ENCODE results near the gene ANKRD27. TPM values are rescaled to one million over a fixed set of nuclear protein-coding genes. Genes with fewer than 3 reads are reported as not detected.
"Not testable (repeated sequence)": the region's sequence is repeated elsewhere in the genome, so short reads cannot be mapped to it uniquely, and the experiment has no call there.

ANKRD27 gene
- total RNA-seq, 1 experiment from 2014 or later, result 44.8 TPM

GRCh38 chr19:32572700-32573491 is 102.1 kb downstream of the ANKRD27 start:
- DNase-seq (ENCODE audit: low spot score); in situ Hi-C loops (cut with HindIII; ENCODE audit: low sequenced_read_pairs): not testable (repeated sequence)

GRCh38 chr19:32571471-32572075 is 103.4 kb downstream of the ANKRD27 start:
- in situ Hi-C loops (cut with HindIII; ENCODE audit: low sequenced_read_pairs), result not testable (repeated sequence)

GRCh38 chr19:32570081-32570785 is 104.7 kb downstream of the ANKRD27 start:
- peak; percentile 60 for DNase-seq (ENCODE audit: low spot score)
- in situ Hi-C loops (cut with HindIII; ENCODE audit: low sequenced_read_pairs), result no loop called here

More at GRCh38 chr19:32571471-32572075, 103.4 kb downstream of the ANKRD27 start:
- DNase-seq (ENCODE audit: low spot score), result not testable (repeated sequence)

- in situ Hi-C loops (cut with HindIII; ENCODE audit: low sequenced_read_pairs), result no loop called here
Measured at GRCh38 chr19:32567486-32567885, 107.5 kb downstream of the ANKRD27 start.

GRCh38 chr19:32566246-32566830 is 108.6 kb downstream of the ANKRD27 start:
- in situ Hi-C loops (cut with HindIII; ENCODE audit: low sequenced_read_pairs), result no loop called here
- no peak for DNase-seq (ENCODE audit: low spot score)

More at GRCh38 chr19:32567486-32567885, 107.5 kb downstream of the ANKRD27 start:
- DNase-seq (ENCODE audit: low spot score), result no peak

- no peak for DNase-seq (ENCODE audit: low spot score)
- in situ Hi-C loops (cut with HindIII; ENCODE audit: low sequenced_read_pairs), result no loop called here
Measured at GRCh38 chr19:32563761-32564160, 111.2 kb downstream of the ANKRD27 start.

- in situ Hi-C loops (cut with HindIII; ENCODE audit: low sequenced_read_pairs), result no loop called here
- no peak for DNase-seq (ENCODE audit: low spot score)
Measured at GRCh38 chr19:32558607-32559228, 116.3 kb downstream of the ANKRD27 start.

GRCh38 chr19:32555786-32556185 is 119.2 kb downstream of the ANKRD27 start:
- in situ Hi-C loops (cut with HindIII; ENCODE audit: low sequenced_read_pairs), result no loop called here
- no peak for DNase-seq (ENCODE audit: low spot score)

- in situ Hi-C loops (cut with HindIII; ENCODE audit: low sequenced_read_pairs), result no loop called here
Measured at GRCh38 chr19:32550666-32551065, 124.3 kb downstream of the ANKRD27 start.

More at GRCh38 chr19:32550666-32551065, 124.3 kb downstream of the ANKRD27 start:
- DNase-seq (ENCODE audit: low spot score), result no peak

Other genes starting within 250 kb of the ANKRD27 start
- 179 and 191 TPM in 2 replicates for gene PDCD5, start 94.0 kb downstream of the ANKRD27 start, total RNA-seq (2014; rRNA removed; shearing (Covaris generic))
- gene RGS9BP, start 668 bp upstream of the ANKRD27 start, total RNA-seq (2014; rRNA removed; shearing (Covaris generic)), result 5.4 and 7.8 TPM in 2 replicates
- 7.2 and 11.8 TPM in 2 replicates for gene NUDT19, start 16.6 kb upstream of the ANKRD27 start, total RNA-seq (2014; rRNA removed; shearing (Covaris generic))
- gene TDRD12, start 44.6 kb upstream of the ANKRD27 start, total RNA-seq (2014; rRNA removed; shearing (Covaris generic)), result 0.27 TPM in 1 of 2 replicates, not detected in the other
- gene SLC7A9, start 194.6 kb upstream of the ANKRD27 start, total RNA-seq (2014; rRNA removed; shearing (Covaris generic)), result 0.51 TPM in 1 of 2 replicates, not detected in the other

Measured in G401 (cell line).